ENCODE results near the gene CRB1.
"Not testable (repeated sequence)": the region's sequence is repeated elsewhere in the genome, so short reads cannot be mapped to it uniquely, and the experiment has no call there.

The CRB1 gene

DNA sequence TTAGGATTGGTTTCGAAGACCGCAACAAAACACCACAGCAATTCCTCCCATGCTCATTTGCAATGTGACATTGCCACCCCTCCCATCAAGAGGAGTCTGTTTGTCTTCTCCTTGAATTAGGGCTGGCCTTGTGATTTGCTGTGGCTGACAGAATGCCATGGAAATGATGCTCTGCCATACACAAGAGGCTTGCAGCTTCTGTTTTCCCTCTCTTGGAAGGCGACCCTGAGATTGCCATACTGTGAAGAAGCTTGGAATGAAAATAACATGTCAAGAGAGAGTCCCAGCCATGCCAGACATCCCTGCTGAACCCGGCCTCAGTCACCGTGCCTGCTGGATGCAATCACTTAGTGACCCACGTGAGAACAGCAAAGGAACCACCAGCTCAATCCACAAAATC lies 212.4 kb downstream of the CRB1 start:
- no peak overlapping the region for H3K4me3 ChIP-seq (ENCODE audit: control insufficient read depth, low read depth, low read length)
- no peak for DNase-seq (ENCODE audit: low read depth)

DNA sequence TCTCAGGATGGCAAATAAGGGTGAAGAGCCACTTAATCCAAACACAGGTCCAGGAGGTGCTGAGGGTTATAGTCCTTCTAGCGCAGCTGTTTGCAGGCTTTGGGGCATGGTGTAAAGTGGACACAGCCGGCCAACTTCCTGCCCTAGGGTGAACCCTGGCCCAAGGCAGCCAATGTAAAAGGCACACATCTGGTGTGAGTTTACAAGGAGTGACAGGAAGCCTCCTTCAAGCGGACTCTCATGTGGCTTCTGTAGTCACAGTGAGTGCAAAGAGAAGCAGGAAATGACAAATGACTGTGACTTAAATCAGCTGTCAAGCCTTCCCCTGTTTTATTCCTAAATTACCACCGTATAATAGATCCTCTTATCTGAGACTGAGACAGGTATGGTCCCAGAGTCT lies 213.0 kb downstream of the CRB1 start:
- H3K4me3 ChIP-seq (ENCODE audit: control insufficient read depth, low read depth, low read length): no peak overlapping the region
- DNase-seq (ENCODE audit: low read depth): no peak
- TF ChIP-seq, protein P1, sequence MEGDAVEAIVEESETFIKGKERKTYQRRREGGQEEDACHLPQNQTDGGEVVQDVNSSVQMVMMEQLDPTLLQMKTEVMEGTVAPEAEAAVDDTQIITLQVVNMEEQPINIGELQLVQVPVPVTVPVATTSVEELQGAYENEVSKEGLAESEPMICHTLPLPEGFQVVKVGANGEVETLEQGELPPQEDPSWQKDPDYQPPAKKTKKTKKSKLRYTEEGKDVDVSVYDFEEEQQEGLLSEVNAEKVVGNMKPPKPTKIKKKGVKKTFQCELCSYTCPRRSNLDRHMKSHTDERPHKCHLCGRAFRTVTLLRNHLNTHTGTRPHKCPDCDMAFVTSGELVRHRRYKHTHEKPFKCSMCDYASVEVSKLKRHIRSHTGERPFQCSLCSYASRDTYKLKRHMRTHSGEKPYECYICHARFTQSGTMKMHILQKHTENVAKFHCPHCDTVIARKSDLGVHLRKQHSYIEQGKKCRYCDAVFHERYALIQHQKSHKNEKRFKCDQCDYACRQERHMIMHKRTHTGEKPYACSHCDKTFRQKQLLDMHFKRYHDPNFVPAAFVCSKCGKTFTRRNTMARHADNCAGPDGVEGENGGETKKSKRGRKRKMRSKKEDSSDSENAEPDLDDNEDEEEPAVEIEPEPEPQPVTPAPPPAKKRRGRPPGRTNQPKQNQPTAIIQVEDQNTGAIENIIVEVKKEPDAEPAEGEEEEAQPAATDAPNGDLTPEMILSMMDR (conservative IDR thresholded peaks at IDR 0.05; ENCODE audit: control insufficient read depth, insufficient read depth, low read depth, low read length): no peak

More for the DNA sequence above, 212.4 kb downstream of the CRB1 start:
- TF ChIP-seq, protein P1 (conservative IDR thresholded peaks at IDR 0.05; ENCODE audit: control insufficient read depth, insufficient read depth, low read depth, low read length): no peak

DNA sequence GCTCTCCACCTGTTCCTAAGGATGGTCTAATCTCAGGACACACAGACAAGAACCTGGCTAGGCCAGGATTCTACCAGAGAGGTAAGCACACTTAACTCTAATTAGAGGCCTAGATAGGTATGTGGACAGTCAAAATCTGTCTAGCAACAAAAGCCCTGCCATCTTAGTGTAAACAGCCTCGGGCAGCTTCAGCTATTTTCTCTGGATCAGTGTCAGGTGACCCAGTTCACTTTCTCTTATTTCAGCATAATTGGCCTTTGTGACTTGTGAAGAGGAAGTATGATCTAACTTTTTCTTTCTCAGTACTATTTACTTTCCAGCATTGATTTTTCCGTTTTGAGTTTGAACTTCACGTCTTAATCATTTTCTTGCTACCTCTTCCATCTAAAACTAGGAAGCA lies 217.7 kb downstream of the CRB1 start:
- TF ChIP-seq, protein P1 (conservative IDR thresholded peaks at IDR 0.05; ENCODE audit: control insufficient read depth, insufficient read depth, low read depth, low read length): no peak
- no peak overlapping the region for H3K4me3 ChIP-seq (ENCODE audit: control insufficient read depth, low read depth, low read length)
- no peak for DNase-seq (ENCODE audit: low read depth)

DNA sequence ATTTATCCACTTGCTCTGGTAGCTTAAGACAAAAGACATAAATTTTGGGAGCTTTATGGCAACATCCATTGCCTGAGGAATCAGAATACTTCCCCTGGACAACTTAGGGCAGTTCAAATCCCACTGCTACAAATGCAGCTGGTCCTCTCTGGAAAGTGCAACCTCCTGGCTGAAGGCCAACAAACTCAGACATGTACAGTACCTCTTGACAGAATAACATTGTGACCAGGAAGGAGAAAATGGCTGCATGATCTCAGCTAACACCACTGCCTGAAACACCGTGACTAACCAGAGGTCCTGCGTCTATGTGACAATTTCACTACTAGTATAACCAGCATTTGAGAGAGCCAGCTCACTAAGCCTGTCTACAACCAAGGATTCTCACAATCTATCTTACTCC lies 218.9 kb downstream of the CRB1 start:
- TF ChIP-seq, protein P1 (conservative IDR thresholded peaks at IDR 0.05; ENCODE audit: control insufficient read depth, insufficient read depth, low read depth, low read length): no peak
- peak; percentile 8 for DNase-seq (ENCODE audit: low read depth)
- no peak overlapping the region for H3K4me3 ChIP-seq (ENCODE audit: control insufficient read depth, low read depth, low read length)

DNA sequence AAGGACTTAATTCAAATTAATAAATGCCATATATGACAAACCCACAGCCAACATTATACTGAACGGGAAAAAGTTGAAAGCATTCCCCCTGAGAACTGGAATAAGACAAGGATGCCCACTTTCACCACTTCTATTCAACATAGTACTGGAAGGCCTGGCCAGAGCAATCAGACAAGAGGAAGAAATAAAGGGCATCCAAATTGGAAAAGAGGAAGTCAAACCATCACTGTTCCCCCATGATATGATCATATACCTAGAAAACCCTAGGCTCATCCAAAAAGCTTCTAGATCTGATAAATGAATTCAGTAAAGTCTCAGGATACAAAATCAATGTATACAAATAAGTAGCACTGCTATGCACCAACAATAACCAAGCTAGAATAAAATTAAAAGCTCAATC lies 223.5 kb downstream of the CRB1 start:
- DNase-seq (ENCODE audit: low read depth); H3K4me3 ChIP-seq (ENCODE audit: control insufficient read depth, low read depth, low read length): not testable (repeated sequence)

DNA sequence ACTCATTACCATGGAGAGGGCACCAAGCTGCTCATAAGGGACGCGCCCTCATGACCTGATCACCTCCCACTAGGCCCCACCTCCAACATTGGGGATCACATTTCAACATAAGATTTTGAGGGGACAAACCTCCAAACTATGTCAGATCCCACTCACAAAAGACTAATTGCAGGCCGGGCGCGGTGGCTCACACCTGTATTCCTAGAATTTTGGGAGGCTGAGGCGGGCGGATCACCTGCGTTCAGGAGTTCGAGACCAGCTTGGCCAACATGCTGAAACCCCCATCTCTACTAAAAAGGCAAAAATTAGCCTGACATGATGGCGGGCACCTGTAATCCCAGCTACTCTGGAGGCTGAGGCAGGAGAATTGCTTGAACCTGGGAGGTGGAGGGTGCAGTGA lies 228.7 kb downstream of the CRB1 start:
- TF ChIP-seq, protein P1 (conservative IDR thresholded peaks at IDR 0.05; ENCODE audit: control insufficient read depth, insufficient read depth, low read depth, low read length): no peak
- no peak overlapping the region for H3K4me3 ChIP-seq (ENCODE audit: control insufficient read depth, low read depth, low read length)
- DNase-seq (ENCODE audit: low read depth): no peak

DNA sequence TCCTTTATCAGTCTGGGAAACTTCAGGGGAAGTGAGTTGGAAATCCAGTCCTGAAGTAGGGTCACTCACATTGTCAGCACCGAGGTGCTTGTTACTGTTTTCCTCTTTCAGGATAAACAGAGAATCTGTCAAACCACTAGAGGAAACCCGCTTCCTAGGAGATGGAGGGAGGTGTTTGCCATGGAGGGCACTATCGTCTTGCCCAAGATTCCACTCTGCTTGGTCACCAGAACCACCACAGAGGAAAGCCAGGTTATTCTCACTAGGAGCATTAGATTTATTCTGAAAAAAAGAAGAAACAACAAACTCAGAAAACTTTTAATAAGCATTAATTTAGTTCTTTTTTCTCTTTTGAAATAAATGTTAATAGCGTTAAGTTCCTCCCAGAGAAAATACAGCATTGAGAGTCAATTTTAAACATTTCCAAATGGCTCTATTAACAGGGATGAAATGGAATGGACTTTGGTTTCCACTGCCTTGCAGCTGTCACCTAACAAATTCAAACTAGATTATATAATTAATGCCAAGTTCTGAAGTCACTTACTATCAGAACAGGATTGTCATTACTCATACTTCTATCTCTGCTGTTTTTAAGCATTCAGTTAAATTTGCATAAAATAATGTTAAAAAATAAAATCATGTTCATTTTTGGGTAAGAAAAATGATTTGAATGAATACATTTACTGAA lies 242.8 kb downstream of the CRB1 start:
- TF ChIP-seq, protein P1 (conservative IDR thresholded peaks at IDR 0.05; ENCODE audit: control insufficient read depth, insufficient read depth, low read depth, low read length): no peak
- H3K4me3 ChIP-seq (ENCODE audit: control insufficient read depth, low read depth, low read length): no peak overlapping the region
- DNase-seq (ENCODE audit: low read depth): no peak
